T follicular helper cell (primary cell): Measurements from ENCODE around the gene IRF8.

Experiments used
- DNase-seq: peaks from one replicate; pipeline ENCODE4 v3.0.0-alpha.2; 2020; ENCODE audit warnings: low read depth

Gene IRF8

GRCh38 chr16:85913141-85913601 is 14.2 kb downstream of the IRF8 start:
- no peak for DNase-seq

DNA sequence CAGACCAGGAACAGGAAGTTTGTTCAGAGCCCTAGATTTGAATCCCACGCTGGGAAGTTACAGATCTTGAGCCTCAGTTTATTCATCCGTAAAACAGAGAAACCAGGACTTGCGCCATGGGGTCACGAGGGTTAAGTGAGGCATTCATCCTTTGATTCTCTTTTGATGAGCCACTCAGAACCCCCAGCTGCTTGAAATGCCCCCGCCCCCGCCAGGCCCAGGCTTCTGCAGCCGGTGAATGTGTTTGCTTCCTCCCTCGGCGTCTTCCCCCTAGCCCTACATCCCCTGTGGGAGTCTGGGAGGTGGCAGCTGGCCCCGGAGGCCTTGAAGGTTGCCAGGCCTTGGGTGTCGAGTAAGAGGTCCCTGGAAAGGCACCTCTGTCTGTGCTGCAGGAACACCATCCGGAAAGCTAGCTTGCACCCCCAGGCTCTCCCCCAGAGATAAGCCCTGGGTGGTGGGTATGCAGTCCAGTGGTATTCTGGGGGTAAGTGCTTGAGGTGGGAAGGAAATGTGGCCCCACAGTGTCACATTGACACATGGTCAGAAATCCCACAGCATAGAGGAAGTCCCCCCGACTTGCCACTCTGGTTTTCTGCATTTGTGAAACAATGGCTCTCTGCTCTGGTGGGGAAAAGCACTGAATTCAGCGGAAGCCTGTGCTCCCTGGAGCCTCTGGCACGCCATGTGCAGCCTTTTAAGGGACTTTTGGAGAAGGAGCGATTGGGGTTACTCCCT is 14.9 kb downstream of the IRF8 start:
- DNase-seq, result no peak

DNA sequence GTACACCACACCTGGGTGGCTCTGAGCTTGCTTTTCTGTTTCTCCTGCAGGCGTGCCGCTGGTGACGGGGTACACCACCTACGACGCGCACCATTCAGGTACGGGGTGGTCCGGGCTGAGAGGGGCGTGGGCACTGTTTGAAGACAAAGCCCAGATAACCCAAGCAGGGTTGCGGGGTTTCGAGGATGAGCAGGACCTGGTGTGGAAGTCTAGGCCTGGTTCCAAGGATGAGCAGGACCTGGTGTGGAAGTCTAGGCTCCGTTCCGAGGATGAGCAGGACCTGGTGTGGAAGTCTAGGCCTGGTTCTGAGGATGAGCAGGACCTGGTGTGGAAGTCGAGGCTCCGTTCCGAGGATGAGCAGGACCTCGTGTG is 15.4 kb downstream of the IRF8 start:
- DNase-seq, result no peak

- DNase-seq, result no peak
These were observed 16.3 kb downstream of the IRF8 start for GRCh38 chr16:85915125-85915845.

DNA sequence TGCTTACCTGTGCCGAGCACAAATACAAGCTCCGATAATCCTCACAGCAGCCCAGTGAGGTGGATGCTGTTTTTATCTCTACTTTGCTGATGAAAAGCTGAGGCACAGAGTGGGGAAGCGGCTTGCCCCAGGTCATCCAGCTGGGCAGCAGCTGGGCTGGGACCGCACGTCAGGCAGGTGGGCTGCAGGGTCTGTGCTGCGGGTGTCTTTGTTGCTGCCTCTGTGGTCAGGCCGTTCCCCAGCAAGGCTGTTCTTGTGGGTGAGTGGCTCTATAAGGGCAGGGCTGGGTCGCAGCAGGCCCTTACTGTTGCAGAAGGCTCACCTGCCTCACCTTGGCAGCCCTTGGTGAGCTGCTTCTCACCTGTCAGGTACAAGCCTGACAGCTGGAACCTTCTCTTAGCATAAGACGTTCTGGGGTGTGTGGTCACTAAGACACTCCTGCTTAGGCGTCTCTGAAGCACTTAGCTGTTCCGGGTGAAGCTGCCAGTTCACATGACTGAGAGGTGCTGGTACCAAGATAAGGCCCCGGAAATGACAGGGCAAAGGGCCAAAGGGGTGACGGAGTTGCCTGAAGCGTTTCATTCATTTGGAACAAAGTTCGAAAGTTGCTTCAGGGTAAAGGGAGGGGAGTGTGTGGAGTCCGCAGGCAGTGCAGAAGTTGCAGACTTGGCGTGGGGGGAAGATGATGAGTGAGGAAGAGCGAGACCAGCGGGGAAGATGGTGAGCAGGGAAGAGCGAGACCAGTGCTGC is 17.4 kb downstream of the IRF8 start:
- no peak for DNase-seq

- DNase-seq, result no peak
These were observed 18.1 kb downstream of the IRF8 start for GRCh38 chr16:85917012-85917411.

DNA sequence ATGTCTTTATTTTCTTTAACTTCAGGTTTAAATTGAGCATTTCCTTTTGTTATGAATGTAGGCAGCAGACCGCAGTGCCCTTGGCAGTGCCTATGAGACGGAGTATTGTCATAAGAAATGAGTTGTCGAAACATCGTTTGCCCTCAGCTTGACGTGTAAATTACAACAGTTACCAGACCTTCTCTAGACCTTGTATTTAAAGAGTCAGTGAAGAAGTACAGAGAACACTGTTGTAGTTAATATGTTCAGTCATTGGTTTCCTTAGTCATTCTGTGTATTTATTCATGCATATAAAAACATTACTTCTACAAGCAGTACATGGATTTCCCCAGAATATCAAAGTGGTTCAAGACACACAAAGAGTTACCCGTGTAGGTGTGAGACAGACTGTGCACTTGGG is 19.0 kb downstream of the IRF8 start:
- DNase-seq, result no peak

DNA sequence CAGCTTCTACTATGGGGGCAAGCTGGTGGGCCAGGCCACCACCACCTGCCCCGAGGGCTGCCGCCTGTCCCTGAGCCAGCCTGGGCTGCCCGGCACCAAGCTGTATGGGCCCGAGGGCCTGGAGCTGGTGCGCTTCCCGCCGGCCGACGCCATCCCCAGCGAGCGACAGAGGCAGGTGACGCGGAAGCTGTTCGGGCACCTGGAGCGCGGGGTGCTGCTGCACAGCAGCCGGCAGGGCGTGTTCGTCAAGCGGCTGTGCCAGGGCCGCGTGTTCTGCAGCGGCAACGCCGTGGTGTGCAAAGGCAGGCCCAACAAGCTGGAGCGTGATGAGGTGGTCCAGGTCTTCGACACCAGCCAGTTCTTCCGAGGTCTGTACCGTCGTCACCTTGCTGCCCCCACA is 19.5 kb downstream of the IRF8 start:
- DNase-seq, result no peak

GRCh38 chr16:85919271-85920267 is 20.6 kb downstream of the IRF8 start:
- DNase-seq, result no peak

DNA sequence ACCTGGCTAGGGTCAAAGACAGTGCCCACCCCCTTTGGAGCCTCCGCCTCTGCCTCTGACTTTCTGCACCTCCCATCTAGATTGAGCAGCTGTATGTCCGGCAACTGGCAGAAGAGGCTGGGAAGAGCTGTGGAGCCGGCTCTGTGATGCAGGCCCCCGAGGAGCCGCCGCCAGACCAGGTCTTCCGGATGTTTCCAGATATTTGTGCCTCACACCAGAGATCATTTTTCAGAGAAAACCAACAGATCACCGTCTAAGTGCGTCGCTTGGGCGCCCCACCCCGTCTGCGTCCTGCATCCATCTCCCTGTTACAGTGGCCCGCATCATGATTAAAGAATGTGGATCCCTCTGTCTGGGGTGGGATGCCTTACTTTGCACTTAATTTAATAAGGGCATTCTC is 22.1 kb downstream of the IRF8 start:
- no peak for DNase-seq

GRCh38 chr16:85923153-85924021 is 24.4 kb downstream of the IRF8 start:
- no peak for DNase-seq

DNA sequence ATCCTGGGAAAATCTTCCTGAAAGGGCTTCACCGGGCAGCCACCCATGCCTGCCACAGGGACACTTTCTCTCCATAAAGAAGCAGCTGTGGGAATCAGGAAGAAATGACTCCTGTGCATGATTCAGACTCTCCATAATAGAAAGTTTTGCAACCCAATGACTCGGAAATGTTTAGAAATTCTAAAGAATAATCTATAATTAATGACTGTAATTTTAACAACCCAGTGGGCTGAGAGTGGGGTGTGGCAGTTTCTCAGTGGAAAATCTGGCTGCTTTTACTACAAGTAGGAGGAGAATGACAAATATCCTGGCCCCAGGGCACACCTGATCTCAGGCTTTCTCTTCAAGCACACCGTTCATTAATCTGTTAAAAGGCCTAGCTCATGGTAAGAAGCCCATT is 25.7 kb downstream of the IRF8 start:
- no peak for DNase-seq

GRCh38 chr16:85926370-85926769 is 27.4 kb downstream of the IRF8 start:
- DNase-seq, result no peak

- no peak for DNase-seq
These were observed 28.4 kb downstream of the IRF8 start for GRCh38 chr16:85927371-85927770.

- DNase-seq, result no peak
These were observed 29.0 kb downstream of the IRF8 start for GRCh38 chr16:85927959-85928358.

- no peak for DNase-seq
These were observed 29.4 kb downstream of the IRF8 start for GRCh38 chr16:85928401-85928820.

DNA sequence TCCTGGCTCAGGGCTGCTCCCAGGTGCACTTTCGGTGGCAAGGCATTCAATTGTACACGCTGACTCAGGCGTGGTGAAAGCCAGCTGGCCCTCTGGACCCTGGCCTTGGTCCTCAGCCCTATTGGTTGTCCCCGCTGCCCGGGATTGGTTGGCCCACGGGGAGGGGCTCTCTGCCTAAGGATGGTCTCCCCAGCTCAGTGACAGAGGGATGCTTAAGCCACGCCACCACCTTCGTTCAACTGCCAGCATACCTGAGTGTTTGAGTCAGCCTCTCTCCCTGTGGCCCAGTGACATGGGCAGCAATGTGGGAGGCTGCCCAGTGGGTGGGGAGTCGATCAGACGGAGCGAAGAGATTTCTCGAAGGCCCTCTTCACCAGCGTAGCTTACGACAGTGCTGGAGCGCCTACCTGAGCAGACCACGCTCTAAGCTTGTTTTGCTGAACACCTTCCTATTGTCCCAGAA is 30.3 kb downstream of the IRF8 start:
- no peak for DNase-seq

- no peak for DNase-seq
These were observed 31.3 kb downstream of the IRF8 start for GRCh38 chr16:85930301-85930700.

DNA sequence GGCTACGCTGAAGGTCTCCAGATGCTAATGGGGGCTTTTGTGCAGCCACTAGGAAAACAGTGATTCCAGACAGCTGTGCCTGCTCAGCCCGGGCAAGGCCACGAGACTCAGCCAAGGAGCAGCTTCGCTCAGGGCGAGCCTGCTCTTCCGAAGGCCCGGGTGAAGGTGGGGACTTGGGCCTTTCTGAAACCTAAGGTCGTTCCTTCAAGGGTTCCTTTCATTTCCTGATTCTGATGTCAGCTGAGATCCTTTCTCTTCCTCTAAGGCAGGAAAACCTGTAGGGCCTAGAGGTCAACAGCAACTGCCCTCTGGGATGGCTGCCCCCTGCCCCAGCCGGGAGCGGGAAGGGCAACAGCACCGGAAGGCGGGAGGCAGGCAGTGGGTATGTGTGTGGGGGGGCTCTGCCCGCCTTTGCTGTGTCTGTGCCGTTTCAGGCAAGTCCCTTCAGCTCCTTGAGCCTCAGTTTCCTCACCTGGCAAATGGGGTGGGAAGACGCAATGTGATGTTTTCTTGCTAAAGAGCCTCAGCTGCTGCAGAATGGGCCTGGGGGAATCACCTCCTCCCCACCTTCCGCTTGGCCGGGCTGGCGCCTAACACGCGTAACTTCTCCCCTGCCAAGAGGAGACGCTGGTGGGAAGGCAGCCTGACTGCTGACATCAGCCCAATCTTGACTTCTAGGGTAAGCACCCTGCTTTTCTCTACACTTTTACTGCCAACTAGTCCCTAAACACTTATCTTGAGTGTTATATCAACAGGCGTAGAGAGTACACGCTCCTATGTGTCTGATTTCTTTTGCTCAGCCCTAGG is 32.8 kb downstream of the IRF8 start:
- DNase-seq, result no peak

- DNase-seq, result no peak
These were observed 35.2 kb downstream of the IRF8 start for GRCh38 chr16:85934210-85934609.
